Keratinocyte (primary cell): ENCODE results near the gene ZNF223. TPM values are rescaled to one million over a fixed set of nuclear protein-coding genes. Genes with fewer than 3 reads are reported as not detected.

ENCODE experiments used
- DNase-seq: peaks from one replicate; pipeline ENCODE4 v3.0.0-alpha.2; 2011; ENCODE audit warnings: low read depth, missing footprints, low spot score
- FAIRE-seq: peaks from 2 replicates; lab custom pipeline; 2011; peaks lifted over from hg19 to GRCh38; lab: Jason Lieb, UNC
- H2AFZ ChIP-seq: 2 replicates; pipeline ENCODE4 v1.6.0; 2012; ENCODE audit warnings: low read length, control low read depth, inconsistent platforms; ENCODE audit not compliant: control insufficient read depth
- H3K27ac ChIP-seq: 2 replicates; pipeline ENCODE4 v1.5.1; 2011; ENCODE audit warnings: low read length; ENCODE audit not compliant: control insufficient read depth, insufficient read depth
- H3K27me3 ChIP-seq: 3 replicates; pipeline ENCODE4 v1.6.0; 2011; ENCODE audit warnings: low read length; ENCODE audit not compliant: control insufficient read depth, insufficient read depth; ENCODE audit errors: extremely low read depth
- H3K36me3 ChIP-seq, 2 experiments: 2 replicates in 1 of 2; 3 replicates in 1 of 2; pipeline ENCODE4 v1.5.1; 2011; ENCODE audit warnings: low read length in 2 of 2, mild to moderate bottlenecking in 1 of 2; ENCODE audit not compliant: control insufficient read depth in 2 of 2, insufficient read depth in 2 of 2; ENCODE audit errors: extremely low read depth in 1 of 2
- H3K4me1 ChIP-seq: 3 replicates; pipeline ENCODE4 v1.5.1; 2011; ENCODE audit warnings: low read length; ENCODE audit not compliant: control insufficient read depth, insufficient read depth; ENCODE audit errors: extremely low read depth
- H3K4me2 ChIP-seq: 3 replicates; pipeline ENCODE4 v1.6.0; 2011; ENCODE audit warnings: low read depth, low read length; ENCODE audit not compliant: control insufficient read depth, insufficient read depth; ENCODE audit errors: extremely low read depth
- H3K4me3 ChIP-seq, 3 experiments: fragments of 200-600 bp in 1 of 3; sonication (generic) in 1 of 3; 2 replicates in 2 of 3; 3 replicates in 1 of 3; pipeline ENCODE4 v1.5.1; 2011 to 2016; ENCODE audit warnings: low read length in 3 of 3, mild to moderate bottlenecking in 3 of 3, control low read depth in 2 of 3, inconsistent platforms in 1 of 3, low read depth in 1 of 3, mixed read lengths in 1 of 3, mixed run types in 1 of 3, moderate library complexity in 1 of 3; ENCODE audit not compliant: control insufficient read depth in 2 of 3, insufficient read depth in 2 of 3; ENCODE audit errors: extremely low read depth in 1 of 3
- H3K79me2 ChIP-seq: 2 replicates; pipeline ENCODE4 v1.6.0; 2012; ENCODE audit warnings: low read length; ENCODE audit not compliant: control insufficient read depth, insufficient read depth
- H3K9ac ChIP-seq: 3 replicates; pipeline ENCODE4 v1.6.0; 2011; ENCODE audit warnings: low read length; ENCODE audit not compliant: control insufficient read depth, insufficient read depth; ENCODE audit errors: extremely low read depth
- H3K9me1 ChIP-seq: 3 replicates; pipeline ENCODE4 v1.6.0; 2011; ENCODE audit warnings: low read length; ENCODE audit not compliant: control insufficient read depth, insufficient read depth; ENCODE audit errors: extremely low read depth
- H3K9me3 ChIP-seq: 2 replicates; pipeline ENCODE4 v1.5.1; 2012; ENCODE audit warnings: low read depth, low read length; ENCODE audit not compliant: control insufficient read depth
- H4K20me1 ChIP-seq: 3 replicates; pipeline ENCODE4 v1.6.0; 2011; ENCODE audit warnings: low read length; ENCODE audit not compliant: control insufficient read depth, insufficient read depth; ENCODE audit errors: extremely low read depth
- EZH2 ChIP-seq: IDR thresholded peaks from one replicate; pipeline ENCODE4 v1.6.1; 2012; ENCODE audit warnings: inconsistent platforms, mild to moderate bottlenecking, low read length, moderate library complexity
- dilution Hi-C: fragments of 300-500 bp; cut with MboI; formaldehyde crosslinking; loops from one replicate; pipeline ENCODE4 v1.7.0; 2020; ENCODE audit warnings: low sequenced_read_pairs; ENCODE audit not compliant: extremely low pct_ligation_motif_present
- polyA plus RNA-seq, 5 experiments: library from polyadenylated mRNA; depleted of rRNA in 3 of 5; stranded (reverse) in 3 of 5; stranded (forward) in 1 of 5; unstranded in 1 of 5; fragments of >200 nt; gene quantifications; 1 replicate in 1 of 5; 2 replicates in 3 of 5; 3 replicates in 1 of 5; pipeline versions ENCODE4 v1.2.1 to v1.2.3, GENCODE V29; 2011 to 2012; ENCODE audit warnings: missing spikeins in 2 of 5, low read depth in 1 of 5, low replicate concordance in 1 of 5
- small RNA-seq, 3 experiments: library from RNA; depleted of rRNA; stranded (forward); fragments of <200 nt; gene quantifications; one replicate each; pipeline ENCODE3, GENCODE V24; 2012; ENCODE audit warnings: low read depth in 3 of 3, low replicate concordance in 1 of 3; ENCODE audit not compliant: insufficient read length in 3 of 3
- TF ChIP-seq, protein P1 (sequence below), 3 experiments: IDR thresholded peaks in 1 of 3; conservative IDR thresholded peaks in 1 of 3; optimal IDR thresholded peaks in 1 of 3; 2 replicates in 2 of 3; 3 replicates in 1 of 3; pipeline versions ENCODE3 to v1.5.1; 2011; ENCODE audit warnings: low read length in 3 of 3, mild to moderate bottlenecking in 3 of 3, moderate library complexity in 2 of 3, control low read depth in 1 of 3, inconsistent platforms in 1 of 3; ENCODE audit not compliant: insufficient read depth in 2 of 3; ENCODE audit errors: extremely low read depth in 1 of 3

ZNF223 gene
- polyA plus RNA-seq, 1 donor (not counting 4 experiments of a cell fraction or from before 2014, with no cell fraction given): 4.2 TPM

- no peak for DNase-seq
Observed at GRCh38 chr19:44113784-44114390, 62.1 kb downstream of the ZNF223 start.

More at GRCh38 chr19:44113784-44114390, 62.1 kb downstream of the ZNF223 start:
- Histone ChIP-seq H3K9ac (peak overlapping the region; percentile 79), H3K27ac (peak overlapping the region; percentile 57), H3K36me3 (peaks cover 0 to 8% of the 10 kb centered on the region in 2 experiments), H3K79me2 (no peaks in the 10 kb centered on the region), H3K9me1 (no peaks in the 10 kb centered on the region), H4K20me1 (no peaks in the 10 kb centered on the region), H3K4me1 (no peaks in the 10 kb centered on the region), H2AFZ (peak overlapping the region; percentile 100), H3K9me3 (no peaks in the 10 kb centered on the region), H3K4me3 (peak overlapping the region; percentile 76 to 99 (median 98)), H3K27me3 (no peaks in the 10 kb centered on the region), H3K4me2 (peak overlapping the region; percentile 91)
- FAIRE-seq: no peak
- TF ChIP-seq, protein P1, sequence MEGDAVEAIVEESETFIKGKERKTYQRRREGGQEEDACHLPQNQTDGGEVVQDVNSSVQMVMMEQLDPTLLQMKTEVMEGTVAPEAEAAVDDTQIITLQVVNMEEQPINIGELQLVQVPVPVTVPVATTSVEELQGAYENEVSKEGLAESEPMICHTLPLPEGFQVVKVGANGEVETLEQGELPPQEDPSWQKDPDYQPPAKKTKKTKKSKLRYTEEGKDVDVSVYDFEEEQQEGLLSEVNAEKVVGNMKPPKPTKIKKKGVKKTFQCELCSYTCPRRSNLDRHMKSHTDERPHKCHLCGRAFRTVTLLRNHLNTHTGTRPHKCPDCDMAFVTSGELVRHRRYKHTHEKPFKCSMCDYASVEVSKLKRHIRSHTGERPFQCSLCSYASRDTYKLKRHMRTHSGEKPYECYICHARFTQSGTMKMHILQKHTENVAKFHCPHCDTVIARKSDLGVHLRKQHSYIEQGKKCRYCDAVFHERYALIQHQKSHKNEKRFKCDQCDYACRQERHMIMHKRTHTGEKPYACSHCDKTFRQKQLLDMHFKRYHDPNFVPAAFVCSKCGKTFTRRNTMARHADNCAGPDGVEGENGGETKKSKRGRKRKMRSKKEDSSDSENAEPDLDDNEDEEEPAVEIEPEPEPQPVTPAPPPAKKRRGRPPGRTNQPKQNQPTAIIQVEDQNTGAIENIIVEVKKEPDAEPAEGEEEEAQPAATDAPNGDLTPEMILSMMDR (optimal IDR thresholded peaks at IDR 0.05 in 1 of 3, IDR thresholded peaks at IDR 0.05 in 1 of 3, conservative IDR thresholded peaks at IDR 0.05 in 1 of 3; ENCODE audit: extremely low read depth in 1 of 3, insufficient read depth in 2 of 3, low read length in 3 of 3): no peak
- TF ChIP-seq EZH2: no peak
- dilution Hi-C loops: no loop called here

Small RNAs within 50 kb of the gene (small RNA-seq; reads per million reads assigned to genes)
- gene RNU6-902P: 0 reads per million in 3 experiments

Other genes with a start within 250 kb of the ZNF223 start
- 4.0 to 8.8 TPM (median 4.2 TPM) in 3 replicates for gene LYPD5, start 249.6 kb upstream of the ZNF223 start, polyA plus RNA-seq
- 3.5 to 7.7 TPM (median 5.7 TPM) in 3 replicates for gene ZNF283, start 224.7 kb upstream of the ZNF223 start, polyA plus RNA-seq
- gene ZNF404, start 168.1 kb upstream of the ZNF223 start, polyA plus RNA-seq: 1.1 to 3.0 TPM (median 2.4 TPM) in 3 replicates
- 8.6 to 10.4 TPM (median 9.1 TPM) in 3 replicates for gene ZNF45, start 116.8 kb upstream of the ZNF223 start, polyA plus RNA-seq
- 1.5 TPM in 3 replicates for gene ZNF221, start 100.8 kb upstream of the ZNF223 start, polyA plus RNA-seq
- 5.0 to 7.0 TPM (median 6.2 TPM) in 3 replicates for gene ZNF155, start 67.8 kb upstream of the ZNF223 start, polyA plus RNA-seq
- gene ZNF230, start 49.1 kb upstream of the ZNF223 start, polyA plus RNA-seq: 1.5 to 2.9 TPM (median 2.4 TPM) in 3 replicates
- gene ZNF222, start 26.7 kb upstream of the ZNF223 start, polyA plus RNA-seq: 2.5 to 3.2 TPM (median 2.7 TPM) in 3 replicates
- gene ZNF284, start 20.1 kb downstream of the ZNF223 start, polyA plus RNA-seq: 2.1 to 3.0 TPM (median 2.6 TPM) in 3 replicates
- gene ZNF224, start 42.3 kb downstream of the ZNF223 start, polyA plus RNA-seq: 9.8 to 17.5 TPM (median 16.5 TPM) in 3 replicates
- gene ZNF225, start 61.4 kb downstream of the ZNF223 start, polyA plus RNA-seq: 1.6 to 2.2 TPM (median 1.6 TPM) in 3 replicates
- 2.8 to 4.4 TPM (median 4.1 TPM) in 3 replicates for gene ZNF234, start 89.5 kb downstream of the ZNF223 start, polyA plus RNA-seq
- 9.4 to 16.4 TPM (median 12.8 TPM) in 3 replicates for gene ZNF226, start 113.1 kb downstream of the ZNF223 start, polyA plus RNA-seq
- 6.1 to 7.7 TPM (median 6.5 TPM) in 3 replicates for gene ZNF227, start 160.5 kb downstream of the ZNF223 start, polyA plus RNA-seq
- gene ZNF233, start 207.8 kb downstream of the ZNF223 start, polyA plus RNA-seq: 0.09 to 0.19 TPM (median 0.11 TPM) in 3 replicates